ENCODE measurements around the gene GPBP1L1. TPM values are rescaled to one million over a fixed set of nuclear protein-coding genes. Genes with fewer than 3 reads are reported as not detected.

The GPBP1L1 gene
- total and polyA plus RNA-seq, 2 of the 13 experiments (the other 11 are each of a cell fraction or from before 2014, with no cell fraction given) = 45.9 to 86.1 TPM

- no peak for TF ChIP-seq CEBPZ (IDR thresholded peaks at IDR 0.05; ENCODE audit: low read length)
- TF ChIP-seq SIX1 (CRISPR knock-in tag; IDR thresholded peaks at IDR 0.05; ENCODE audit: borderline replicate concordance) = no peak; the same call in 1 of the 2 replicates
- no peak for TF ChIP-seq ZNF136 (CRISPR knock-in tag; IDR thresholded peaks at IDR 0.05; ENCODE audit: low read depth)
- no peak for TF ChIP-seq ZNF773 (CRISPR knock-in tag; IDR thresholded peaks at IDR 0.05; ENCODE audit: borderline replicate concordance)
- TF ChIP-seq CREB3 (CRISPR knock-in tag; IDR thresholded peaks at IDR 0.05) = no peak
- TF ChIP-seq ZFX (CRISPR knock-in tag; IDR thresholded peaks at IDR 0.05; ENCODE audit: low read depth) = peak; percentile 97
- no peak for TF ChIP-seq ZNF557 (CRISPR knock-in tag; IDR thresholded peaks at IDR 0.05)
- TF ChIP-seq ZNF546 (CRISPR knock-in tag; conservative IDR thresholded peaks at IDR 0.05) = no peak
- 0 out of 2 replicates have a peak, but pooled peaks have one; percentile 55 for TF ChIP-seq ZNF75D (CRISPR knock-in tag; IDR thresholded peaks at IDR 0.05; ENCODE audit: borderline replicate concordance)
- TF ChIP-seq ZNF574 (CRISPR knock-in tag; IDR thresholded peaks at IDR 0.05) = peak; percentile 86
- TF ChIP-seq MAX (IDR thresholded peaks at IDR 0.05) = peak; percentile 62
- TF ChIP-seq HOXD1 (CRISPR knock-in tag; IDR thresholded peaks at IDR 0.05) = 0 out of 2 replicates have a peak, but pooled peaks have one; percentile 31
- TF ChIP-seq GABPB1 (CRISPR knock-in tag; IDR thresholded peaks at IDR 0.05) = peak; percentile 92
- TF ChIP-seq ZNF816 (CRISPR knock-in tag; IDR thresholded peaks at IDR 0.05; ENCODE audit: borderline replicate concordance) = peak; percentile 58
- TF ChIP-seq E2F1 (CRISPR knock-in tag; IDR thresholded peaks at IDR 0.05) = peak; percentile 57; the same call in 1 of the 2 replicates
- TF ChIP-seq CENPT (CRISPR knock-in tag; IDR thresholded peaks at IDR 0.05; ENCODE audit: low read depth) = no peak
- TF ChIP-seq ZNF225 (CRISPR knock-in tag; IDR thresholded peaks at IDR 0.05) = peak; percentile 11; the same call in 1 of the 2 replicates
- TF ChIP-seq BRD4 (CRISPR knock-in tag; IDR thresholded peaks at IDR 0.05) = 0 out of 2 replicates have a peak, but pooled peaks have one; percentile 28
- TF ChIP-seq ZIK1 (CRISPR knock-in tag; IDR thresholded peaks at IDR 0.05; ENCODE audit: borderline replicate concordance, low read depth) = peak; percentile 61; the same call in 1 of the 2 replicates
- TF ChIP-seq SCMH1 (CRISPR knock-in tag; IDR thresholded peaks at IDR 0.05; ENCODE audit: borderline replicate concordance) = no peak
- TF ChIP-seq ZNF3 (CRISPR knock-in tag; IDR thresholded peaks at IDR 0.05) = no peak
These were observed 851 bp upstream of the GPBP1L1 start (continued) for GRCh38 chr1:45687014-45687753.
